NCI-H1694 treated with DMSO at 0.1 percent for 48 hours (cell line): ENCODE measurements around the gene COG1.
A peak's percentile ranks its signal among the peaks of the same experiment; 100 is the strongest.

Experiments
- DNase-seq: peaks from one replicate; lab custom pipeline; 2025; lab: John Stamatoyannopoulos, UW

Gene COG1

DNA sequence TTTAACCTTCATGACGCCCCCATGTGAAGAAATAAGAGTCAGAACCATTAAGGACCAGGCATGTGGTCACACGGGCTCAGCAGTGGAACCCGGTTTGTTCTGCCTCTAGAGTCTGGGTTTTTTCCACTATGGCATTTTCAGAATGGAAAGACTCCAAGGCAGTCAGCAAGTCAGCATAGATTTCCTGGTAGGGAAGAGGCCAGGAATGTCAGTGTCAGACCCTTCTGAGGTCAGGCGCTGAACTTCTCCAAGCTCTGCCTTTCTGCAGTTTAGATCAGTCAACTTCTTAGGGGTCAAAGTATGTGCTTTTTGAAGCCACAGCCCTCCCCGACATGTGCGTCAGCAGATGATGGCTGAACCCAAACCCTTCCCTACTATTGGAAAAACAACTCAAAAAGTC is 24.2 kb upstream of the COG1 start:
- no peak for DNase-seq

- no peak for DNase-seq
Observed at GRCh38 chr17:73170324-73170723, 22.5 kb upstream of the COG1 start.

DNA sequence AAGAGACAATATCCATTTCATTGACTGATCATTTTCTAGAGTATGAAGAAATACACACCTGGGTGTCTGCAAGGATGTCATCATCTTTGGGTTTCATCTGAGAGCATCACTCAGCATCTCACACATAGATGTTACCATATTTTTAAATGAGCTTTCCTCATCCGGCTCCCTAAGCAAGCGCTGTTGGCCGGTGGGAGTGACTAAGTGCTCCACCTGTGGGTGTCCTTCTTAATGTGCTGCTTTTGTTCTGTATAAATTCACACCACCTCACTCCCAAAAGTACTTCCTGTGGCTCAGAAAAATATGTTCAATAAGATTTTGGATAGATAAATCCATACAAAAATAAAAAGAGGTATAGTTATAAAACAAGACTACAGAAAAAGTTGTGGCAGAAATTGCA is 20.6 kb upstream of the COG1 start:
- DNase-seq: no peak

DNA sequence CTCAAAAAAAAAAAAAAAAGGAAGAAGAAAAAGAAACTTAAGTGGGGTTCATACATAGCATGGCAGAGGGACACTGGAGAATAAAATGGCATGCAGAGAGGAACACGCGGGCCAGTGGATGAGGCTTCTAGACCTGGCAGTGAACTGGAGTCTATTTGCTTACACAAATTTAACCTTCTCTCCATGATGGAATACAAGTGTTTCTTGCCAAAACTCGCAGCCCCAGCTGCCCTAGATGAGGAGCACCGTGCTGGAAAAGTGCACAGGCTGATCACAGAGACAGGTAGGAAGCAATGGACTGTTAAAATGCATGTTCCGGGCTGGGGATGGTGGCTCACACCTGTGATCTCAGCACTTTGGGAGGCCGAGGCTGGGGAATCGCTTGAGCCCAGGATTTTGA is 18.7 kb upstream of the COG1 start:
- no peak for DNase-seq

GRCh38 chr17:73175962-73176565 is 16.8 kb upstream of the COG1 start:
- no peak for DNase-seq

- DNase-seq: no peak
Observed at GRCh38 chr17:73179387-73179786, 13.5 kb upstream of the COG1 start.

GRCh38 chr17:73179878-73180277 is 13.0 kb upstream of the COG1 start:
- no peak for DNase-seq

GRCh38 chr17:73182616-73183310 is 10.1 kb upstream of the COG1 start:
- DNase-seq: peak; percentile 89

- DNase-seq: no peak
Observed at GRCh38 chr17:73184136-73184993, 8.5 kb upstream of the COG1 start.

DNA sequence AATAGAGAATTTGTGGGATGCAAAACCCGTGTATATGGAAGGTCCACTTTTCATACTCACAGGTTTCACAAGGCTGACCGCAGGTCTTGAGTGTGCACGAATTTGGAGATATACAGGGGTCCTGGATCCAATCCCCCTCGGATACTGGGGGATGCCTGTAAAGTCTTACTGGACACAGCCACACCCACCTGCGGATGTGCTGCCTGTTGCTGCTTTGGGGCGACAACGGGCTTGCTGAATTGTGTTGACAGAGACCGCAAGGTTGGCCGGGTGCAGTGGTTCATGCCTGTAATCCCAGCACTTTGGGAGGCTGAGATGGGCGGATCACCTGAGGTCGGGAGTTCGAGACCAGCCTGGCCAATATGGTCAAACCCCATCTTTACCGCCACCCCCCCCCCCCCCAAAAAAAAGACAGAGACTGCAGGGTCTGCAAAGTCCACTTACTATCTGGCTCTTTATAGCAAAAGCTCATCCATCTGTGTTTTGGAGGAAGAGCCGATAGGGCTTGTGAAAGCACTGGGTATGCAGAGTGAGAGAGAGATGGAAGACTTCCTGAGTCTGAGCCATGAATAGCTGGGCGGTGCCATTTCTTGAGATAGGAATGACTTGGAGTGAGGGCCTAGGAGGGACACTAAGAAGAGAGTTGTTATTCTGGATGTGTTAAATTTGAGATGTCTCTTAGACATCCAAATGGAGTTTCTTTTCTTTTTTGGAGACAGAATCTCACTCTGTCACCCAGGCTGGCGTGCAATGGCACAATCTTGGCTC is 6.4 kb upstream of the COG1 start:
- DNase-seq: no peak

GRCh38 chr17:73187203-73187769 is 5.6 kb upstream of the COG1 start:
- DNase-seq: no peak

DNA sequence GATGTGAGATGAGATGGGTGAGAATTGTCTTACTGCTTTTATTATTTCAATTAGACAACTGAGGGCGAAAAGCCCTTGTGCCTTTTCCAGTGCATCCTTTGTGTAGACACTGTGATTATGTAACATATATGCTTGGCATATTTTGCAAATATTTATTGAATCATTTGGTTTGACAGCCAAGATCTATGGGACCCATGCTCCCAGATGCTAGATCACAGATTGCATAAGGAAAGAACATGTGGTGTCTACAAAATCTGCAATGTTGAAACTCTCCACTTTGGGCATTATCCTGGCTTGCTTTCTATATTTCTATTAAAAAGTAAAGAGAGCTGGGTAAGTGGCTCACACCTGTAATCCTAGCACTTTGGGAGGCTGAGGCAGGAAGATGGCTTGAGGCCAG is 4.8 kb upstream of the COG1 start:
- DNase-seq: peak; percentile 84

DNA sequence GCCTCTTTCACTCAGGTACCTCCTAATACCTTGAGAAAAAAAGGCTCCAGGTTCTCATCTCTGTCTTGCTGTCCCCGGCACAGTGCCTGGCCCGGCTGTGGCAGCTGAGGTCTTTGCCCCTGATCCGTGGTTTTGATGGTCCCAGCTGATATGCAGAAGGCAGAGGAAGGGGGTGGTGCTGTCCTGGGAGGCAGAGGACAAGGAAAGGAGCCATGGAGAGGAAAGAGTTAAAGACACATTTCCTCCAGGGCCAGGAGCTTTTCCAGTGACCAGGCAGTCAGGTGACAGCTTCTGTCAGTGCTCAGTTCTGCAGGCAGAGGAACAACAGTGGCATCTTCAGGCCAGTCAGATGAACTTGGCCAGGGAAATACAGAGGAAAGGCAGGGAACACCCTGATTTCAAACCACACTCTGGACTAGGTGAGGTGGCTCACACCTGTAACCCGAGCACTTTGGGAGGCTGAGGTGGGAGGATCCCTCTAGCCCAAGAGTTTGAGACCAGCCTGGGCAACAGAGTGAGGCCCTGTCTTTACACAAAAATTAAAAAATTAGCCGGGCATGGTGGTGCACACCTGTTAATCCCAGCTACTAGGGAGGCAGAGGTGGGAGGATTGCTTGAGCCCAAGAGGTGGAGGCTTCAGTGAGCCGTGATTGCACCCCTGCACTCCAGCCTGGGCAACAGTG is 3.3 kb upstream of the COG1 start:
- DNase-seq: peak; percentile 65

- DNase-seq: peak; percentile 84
Observed at GRCh38 chr17:73191443-73192205, 1.2 kb upstream of the COG1 start.

DNA sequence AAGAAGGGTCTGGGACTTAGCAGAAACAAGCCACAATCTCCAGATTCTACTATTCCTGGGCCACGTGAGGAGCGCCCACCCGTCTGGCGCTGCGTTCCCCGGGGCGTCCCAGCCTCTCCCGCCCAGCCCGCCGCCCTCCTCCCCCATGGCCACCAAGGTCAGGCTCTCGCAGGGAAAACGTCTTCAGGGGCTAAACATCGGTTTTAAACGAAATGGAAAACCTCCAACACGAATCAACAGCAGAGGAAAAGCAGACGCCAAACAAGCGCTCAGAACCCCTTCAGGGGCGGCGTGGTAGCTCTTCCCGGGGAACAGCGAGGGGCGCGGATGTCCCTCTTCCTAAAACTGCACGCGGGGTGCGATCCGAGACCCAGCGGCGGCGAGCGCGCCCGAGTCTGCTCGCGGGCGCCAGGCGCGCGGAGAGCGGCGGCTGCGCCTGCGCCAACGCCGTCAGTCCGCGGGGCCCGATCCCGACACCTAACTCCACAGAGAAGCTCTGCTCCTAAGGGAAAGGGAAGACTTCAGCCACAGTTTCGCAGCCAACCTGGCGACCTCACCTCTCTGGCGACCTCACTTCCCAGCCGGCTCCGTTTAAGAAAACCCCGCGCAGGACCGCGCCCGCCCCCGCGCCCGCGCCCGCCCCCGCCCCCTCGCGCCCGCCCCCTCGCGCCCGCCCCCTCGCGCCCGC is 505 bp upstream of the COG1 start:
- peak; percentile 79 for DNase-seq

DNA sequence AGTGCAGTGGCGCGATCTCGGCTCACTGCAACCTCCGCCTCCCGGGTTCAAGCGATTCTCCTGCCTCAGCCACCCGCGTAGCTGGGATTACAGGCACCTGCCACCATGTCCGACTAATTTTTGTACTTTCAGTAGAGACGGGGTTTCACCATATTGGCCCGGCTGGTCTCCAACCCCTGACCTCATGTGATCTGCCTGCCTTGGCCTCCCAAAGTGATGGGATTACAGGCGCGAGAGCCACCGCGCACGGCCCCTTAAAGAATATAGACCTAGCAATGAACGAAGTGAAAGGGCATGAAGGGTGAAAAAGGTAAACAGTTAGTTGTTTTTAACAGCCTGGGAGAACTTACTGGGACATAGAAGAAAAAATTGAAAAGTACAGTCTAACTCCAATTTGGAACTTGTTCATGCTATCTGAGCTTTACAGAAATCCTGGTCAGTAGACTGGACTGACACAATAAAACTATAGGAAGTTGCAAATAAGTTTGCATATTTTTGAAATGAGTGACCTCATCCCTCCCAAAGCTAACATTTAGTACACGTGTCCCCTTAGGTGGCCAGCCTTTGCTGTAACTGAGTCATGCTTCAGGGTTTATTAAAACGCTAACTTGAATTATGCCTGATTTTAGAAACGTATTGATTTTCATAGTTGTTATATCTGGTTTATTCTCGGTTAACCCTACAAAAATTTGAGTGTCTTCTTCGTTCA is 1.8 kb downstream of the COG1 start:
- no peak for DNase-seq

DNA sequence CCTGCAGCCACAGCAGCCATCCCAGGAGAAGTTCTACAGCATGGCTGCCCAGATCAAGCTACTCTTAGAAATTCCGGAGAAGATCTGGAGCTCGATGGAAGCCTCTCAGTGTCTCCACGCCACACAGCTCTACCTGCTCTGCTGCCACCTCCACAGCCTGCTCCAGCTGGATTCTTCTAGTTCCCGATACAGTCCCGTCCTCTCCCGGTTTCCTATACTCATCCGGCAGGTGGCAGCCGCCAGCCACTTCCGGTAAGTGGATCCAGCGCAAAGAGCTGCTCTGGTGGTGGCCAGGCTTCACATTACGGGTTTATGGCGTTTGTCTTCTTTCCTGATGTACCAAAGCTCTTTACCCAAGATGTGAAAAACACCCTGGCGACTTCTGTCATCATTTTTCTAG is 3.6 kb downstream of the COG1 start:
- peak; percentile 75 for DNase-seq

DNA sequence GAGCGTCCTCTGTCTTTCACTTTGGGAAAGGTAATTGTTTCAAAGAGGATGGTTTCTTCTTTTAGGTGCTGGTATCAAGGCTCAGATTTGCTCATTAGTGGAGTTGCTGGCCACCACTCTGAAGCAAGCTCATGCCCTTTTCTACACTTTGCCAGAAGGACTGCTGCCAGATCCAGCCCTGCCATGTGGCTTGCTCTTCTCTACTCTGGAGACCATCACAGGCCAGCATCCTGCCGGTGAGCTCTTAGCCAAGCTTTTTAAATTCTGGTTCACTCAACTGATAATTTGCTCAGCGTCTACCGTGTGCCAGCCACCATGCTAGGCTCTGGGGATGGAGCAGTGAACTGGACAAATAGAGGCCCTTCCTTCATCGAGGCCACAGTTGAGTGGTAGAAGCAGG is 4.3 kb downstream of the COG1 start:
- no peak for DNase-seq

DNA sequence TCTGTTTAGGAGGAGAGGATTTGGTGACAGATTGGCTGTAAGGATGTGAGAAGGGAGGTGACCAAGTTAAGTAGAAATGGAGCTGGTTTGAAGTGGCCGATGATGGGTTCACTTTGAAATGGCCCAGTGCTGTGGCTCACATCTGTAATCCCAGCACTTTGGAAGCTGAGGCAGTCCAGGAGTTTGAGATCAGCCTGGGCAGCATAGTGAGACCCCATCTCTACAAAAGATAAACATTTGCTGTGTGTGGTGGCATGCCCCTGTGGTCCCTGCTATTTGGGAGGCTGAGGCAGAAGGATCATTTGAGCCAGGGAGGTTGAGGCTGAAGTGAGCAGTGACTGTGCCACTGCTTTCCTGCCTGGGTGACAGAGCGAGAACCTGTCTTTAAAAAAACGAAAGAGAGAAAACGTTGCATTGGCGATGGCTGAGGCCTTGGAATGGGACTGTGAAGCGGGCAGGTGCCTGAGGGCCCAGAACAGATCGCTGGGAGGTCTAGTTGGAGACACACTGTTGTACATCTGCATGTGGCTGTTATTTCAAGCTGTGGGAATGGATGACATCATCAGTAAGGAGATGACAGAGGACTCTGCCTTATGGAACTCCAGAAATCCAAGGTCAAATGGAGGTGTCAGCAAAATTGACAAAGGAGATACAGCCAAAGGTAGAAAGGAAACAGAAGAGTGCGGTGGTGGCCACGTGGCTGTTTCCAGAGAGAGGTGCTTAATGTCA is 5.5 kb downstream of the COG1 start:
- DNase-seq: no peak
